SK-N-SH treated with all-trans-retinoic acid at 6 μM for 48 hours (cell line): ENCODE measurements around the gene GAPDHS.
A peak's percentile ranks its signal among the peaks of the same experiment; 100 is the strongest.

Experiments used
- ATAC-seq: fragments of 200-7000 bp; cut with Tn5 transposase; 3 replicates; pipeline ENCODE4 v1.9.1; 2020; ENCODE audit warnings: mild to moderate bottlenecking, moderate library complexity
- ARNTL ChIP-seq: fragments of 450-650 bp; formaldehyde crosslinking; IDR thresholded peaks from 2 replicates; pipeline ENCODE4 v1.5.0; 2020; ENCODE audit warnings: low read depth, mild to moderate bottlenecking, moderate library complexity, borderline replicate concordance
- BACH2 ChIP-seq: fragments of 250-450 bp; sonication (Bioruptor Pico); IDR thresholded peaks from 2 replicates; pipeline ENCODE4 v1.9.0; 2021; ENCODE audit warnings: mild to moderate bottlenecking, borderline replicate concordance
- CSDC2 ChIP-seq: fragments of 250-450 bp; sonication (Bioruptor Pico); IDR thresholded peaks from 2 replicates; pipeline ENCODE4 v1.5.0; 2020; ENCODE audit warnings: mild to moderate bottlenecking, moderate library complexity
- GLIS3 ChIP-seq: fragments of 250-450 bp; sonication (Bioruptor Pico); IDR thresholded peaks from 2 replicates; pipeline ENCODE4 v1.5.0; 2020; ENCODE audit warnings: mild to moderate bottlenecking, moderate library complexity
- ISL1 ChIP-seq: fragments of 250-450 bp; sonication (Bioruptor Pico); IDR thresholded peaks from 2 replicates; pipeline ENCODE4 v2.1.2; 2022; ENCODE audit warnings: mild to moderate bottlenecking, moderate library complexity
- POU6F1 ChIP-seq: fragments of 250-450 bp; sonication (Bioruptor Pico); IDR thresholded peaks from 2 replicates; pipeline ENCODE4 v1.8.0; 2021; ENCODE audit warnings: low read depth, mild to moderate bottlenecking, moderate library complexity, borderline replicate concordance
- PPARA ChIP-seq: fragments of 250-450 bp; sonication (Bioruptor Pico); IDR thresholded peaks from 2 replicates; pipeline ENCODE4 v1.5.0; 2020; ENCODE audit warnings: mild to moderate bottlenecking, borderline replicate concordance
- RARB ChIP-seq: fragments of 250-450 bp; sonication (Bioruptor Pico); IDR thresholded peaks from 2 replicates; pipeline ENCODE4 v1.8.0; 2021; ENCODE audit warnings: mild to moderate bottlenecking, moderate library complexity
- SNAI2 ChIP-seq: fragments of 250-450 bp; sonication (Bioruptor Pico); IDR thresholded peaks from 2 replicates; pipeline ENCODE4 v1.5.0; 2020; ENCODE audit warnings: mild to moderate bottlenecking, moderate library complexity
- TCF4 ChIP-seq: fragments of 250-450 bp; sonication (Bioruptor Pico); IDR thresholded peaks from 2 replicates; pipeline ENCODE4 v1.8.0; 2021; ENCODE audit warnings: mild to moderate bottlenecking, moderate library complexity, borderline replicate concordance
- ZC3H10 ChIP-seq: fragments of 250-450 bp; sonication (Bioruptor Pico); IDR thresholded peaks from 2 replicates; pipeline ENCODE4 v1.5.1; 2021; ENCODE audit warnings: mild to moderate bottlenecking, moderate library complexity
- ZFP3 ChIP-seq: fragments of 250-450 bp; sonication (Bioruptor Pico); IDR thresholded peaks from 2 replicates; pipeline ENCODE4 v1.5.0; 2020; ENCODE audit warnings: mild to moderate bottlenecking, moderate library complexity
- ZNF565 ChIP-seq: fragments of 450-650 bp; formaldehyde crosslinking; conservative IDR thresholded peaks from 2 replicates; pipeline ENCODE4 v1.5.0; 2020; ENCODE audit warnings: low read depth, mild to moderate bottlenecking, moderate library complexity
- ZNF70 ChIP-seq: fragments of 450-650 bp; formaldehyde crosslinking; IDR thresholded peaks from 2 replicates; pipeline ENCODE4 v1.5.0; 2020; ENCODE audit warnings: mild to moderate bottlenecking, moderate library complexity
- ZNF8 ChIP-seq: fragments of 450-650 bp; formaldehyde crosslinking; IDR thresholded peaks from 2 replicates; pipeline ENCODE4 v1.5.0; 2020; ENCODE audit warnings: mild to moderate bottlenecking, moderate library complexity
- TF ChIP-seq, protein P1 (sequence below): fragments of 250-450 bp; sonication (Bioruptor Pico); IDR thresholded peaks from 2 replicates; pipeline ENCODE4 v1.5.1; 2021; ENCODE audit warnings: mild to moderate bottlenecking, moderate library complexity
- TF ChIP-seq, protein P2 (sequence below): fragments of 250-450 bp; sonication (Bioruptor Pico); IDR thresholded peaks from 2 replicates; pipeline ENCODE4 v1.8.0; 2020; ENCODE audit warnings: mild to moderate bottlenecking, moderate library complexity, borderline replicate concordance

GAPDHS gene

GRCh38 chr19:35533822-35534392, 651 bp downstream of the GAPDHS start:
- peak; percentile 37 for ATAC-seq
- TF ChIP-seq ZFP3 (CRISPR knock-in tag) = no peak
- TF ChIP-seq, all 23 proteins: peak for 0

- TF ChIP-seq BACH2 (CRISPR knock-in tag) = no peak
- TF ChIP-seq ZNF70 = no peak
- TF ChIP-seq ZNF8 = no peak
- no peak for TF ChIP-seq CSDC2 (CRISPR knock-in tag)
- no peak for TF ChIP-seq GLIS3 (CRISPR knock-in tag)
- no peak for TF ChIP-seq PPARA (CRISPR knock-in tag)
- TF ChIP-seq, protein P1, sequence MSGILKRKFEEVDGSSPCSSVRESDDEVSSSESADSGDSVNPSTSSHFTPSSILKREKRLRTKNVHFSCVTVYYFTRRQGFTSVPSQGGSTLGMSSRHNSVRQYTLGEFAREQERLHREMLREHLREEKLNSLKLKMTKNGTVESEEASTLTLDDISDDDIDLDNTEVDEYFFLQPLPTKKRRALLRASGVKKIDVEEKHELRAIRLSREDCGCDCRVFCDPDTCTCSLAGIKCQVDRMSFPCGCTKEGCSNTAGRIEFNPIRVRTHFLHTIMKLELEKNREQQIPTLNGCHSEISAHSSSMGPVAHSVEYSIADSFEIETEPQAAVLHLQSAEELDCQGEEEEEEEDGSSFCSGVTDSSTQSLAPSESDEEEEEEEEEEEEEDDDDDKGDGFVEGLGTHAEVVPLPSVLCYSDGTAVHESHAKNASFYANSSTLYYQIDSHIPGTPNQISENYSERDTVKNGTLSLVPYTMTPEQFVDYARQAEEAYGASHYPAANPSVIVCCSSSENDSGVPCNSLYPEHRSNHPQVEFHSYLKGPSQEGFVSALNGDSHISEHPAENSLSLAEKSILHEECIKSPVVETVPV (CRISPR knock-in tag) = no peak
- no peak for TF ChIP-seq POU6F1
- TF ChIP-seq ZFP3 (CRISPR knock-in tag) = no peak
- TF ChIP-seq, protein P2, sequence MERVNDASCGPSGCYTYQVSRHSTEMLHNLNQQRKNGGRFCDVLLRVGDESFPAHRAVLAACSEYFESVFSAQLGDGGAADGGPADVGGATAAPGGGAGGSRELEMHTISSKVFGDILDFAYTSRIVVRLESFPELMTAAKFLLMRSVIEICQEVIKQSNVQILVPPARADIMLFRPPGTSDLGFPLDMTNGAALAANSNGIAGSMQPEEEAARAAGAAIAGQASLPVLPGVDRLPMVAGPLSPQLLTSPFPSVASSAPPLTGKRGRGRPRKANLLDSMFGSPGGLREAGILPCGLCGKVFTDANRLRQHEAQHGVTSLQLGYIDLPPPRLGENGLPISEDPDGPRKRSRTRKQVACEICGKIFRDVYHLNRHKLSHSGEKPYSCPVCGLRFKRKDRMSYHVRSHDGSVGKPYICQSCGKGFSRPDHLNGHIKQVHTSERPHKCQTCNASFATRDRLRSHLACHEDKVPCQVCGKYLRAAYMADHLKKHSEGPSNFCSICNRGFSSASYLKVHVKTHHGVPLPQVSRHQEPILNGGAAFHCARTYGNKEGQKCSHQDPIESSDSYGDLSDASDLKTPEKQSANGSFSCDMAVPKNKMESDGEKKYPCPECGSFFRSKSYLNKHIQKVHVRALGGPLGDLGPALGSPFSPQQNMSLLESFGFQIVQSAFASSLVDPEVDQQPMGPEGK (CRISPR knock-in tag) = no peak
- TF ChIP-seq TCF4 (CRISPR knock-in tag) = no peak
- no peak for TF ChIP-seq ARNTL (CRISPR knock-in tag)
- no peak for TF ChIP-seq SNAI2 (CRISPR knock-in tag)
- TF ChIP-seq, all 23 proteins: peak for 0
- no peak for ATAC-seq
Observed at GRCh38 chr19:35534803-35535480, 1.7 kb downstream of the GAPDHS start.

DNA sequence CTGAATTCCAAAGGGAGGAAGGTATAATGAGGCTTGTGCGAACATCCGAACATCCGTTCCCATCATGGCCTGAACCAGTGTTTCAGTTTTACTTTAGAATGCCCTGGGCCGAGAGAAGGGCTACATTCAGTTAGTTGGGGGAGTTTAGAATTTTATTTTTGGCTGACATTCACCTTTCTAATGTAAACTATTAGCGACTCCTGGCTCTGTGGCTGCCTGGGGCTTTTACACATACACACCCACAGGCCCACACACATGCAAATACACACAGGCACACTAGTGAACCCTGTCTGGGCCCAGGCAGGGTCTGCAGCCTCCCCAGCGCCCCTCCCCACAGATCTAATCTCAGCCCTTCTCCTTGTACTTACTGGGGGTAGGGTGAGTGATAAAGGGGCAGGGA, 6.1 kb downstream of the GAPDHS start:
- ATAC-seq = no peak
- no peak for TF ChIP-seq ARNTL (CRISPR knock-in tag)
- no peak for TF ChIP-seq ZNF8
- no peak for TF ChIP-seq GLIS3 (CRISPR knock-in tag)
- TF ChIP-seq, protein P2 (CRISPR knock-in tag) = no peak
- TF ChIP-seq ZNF565 = no peak
- no peak for TF ChIP-seq ZC3H10 (CRISPR knock-in tag)
- no peak for TF ChIP-seq ISL1 (CRISPR knock-in tag)
- TF ChIP-seq, all 23 proteins: peak for 0

DNA sequence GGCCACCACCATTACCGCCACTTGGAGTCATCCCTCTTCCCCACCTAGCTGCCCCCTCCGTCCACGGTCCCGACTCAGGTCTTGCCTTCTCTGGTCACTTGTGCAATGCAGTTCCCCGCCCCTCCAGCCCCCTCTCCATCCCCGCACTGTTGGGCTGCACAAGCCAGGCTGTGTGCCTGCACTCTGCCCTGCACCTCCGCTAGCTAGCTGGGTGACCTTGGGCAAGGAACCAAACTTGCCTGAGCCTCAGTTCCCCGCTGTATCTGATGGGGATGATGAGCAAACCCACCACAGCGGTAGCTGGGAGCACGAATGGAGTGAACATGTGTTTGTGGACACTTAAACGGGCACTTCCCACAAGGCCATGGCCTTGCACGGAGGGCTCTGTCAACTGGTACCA, 6.6 kb downstream of the GAPDHS start:
- TF ChIP-seq RARB (no peak), ZC3H10 (CRISPR knock-in tag) (no peak), GLIS3 (CRISPR knock-in tag) (no peak)
- TF ChIP-seq, protein P2 (CRISPR knock-in tag) = no peak
- ATAC-seq = no peak
